K562 (cell line): ENCODE results near the gene POTEH. TPM values are rescaled to one million over a fixed set of nuclear protein-coding genes. Genes with fewer than 3 reads are reported as not detected.
"Not testable (repeated sequence)": the region's sequence is repeated elsewhere in the genome, so short reads cannot be mapped to it uniquely, and the experiment has no call there.

Source experiments
- ATAC-seq: fragments of 200-7000 bp; cut with Tn5 transposase; 3 replicates; pipeline ENCODE4 v1.9.1; 2020; ENCODE audit warnings: moderate library complexity
- Bru-seq: library from RNA; stranded (reverse); fragments of 400-500 nt; gene quantifications from one replicate; lab custom pipeline; 2021; lab: Mats Ljungman, UMichigan
- BruChase-seq, 2 experiments: library from RNA; stranded (reverse); fragments of 400-500 nt; gene quantifications; one replicate each; lab custom pipeline; 2021; lab: Mats Ljungman, UMichigan
- BruUV-seq: library from RNA; stranded (reverse); fragments of 400-500 nt; replicated peaks from 2 replicates; lab custom pipeline; 2021; lab: Mats Ljungman, UMichigan
- CTCF ChIA-PET: fragments of 300-600 bp; formaldehyde crosslinking; extraction: SDS; loops from one replicate; lab custom pipeline; 2021; ENCODE audit warnings: low intra/inter-chr PET ratio; lab: Yijun Ruan, JAX
- POLR2A ChIA-PET: fragments of 300-600, 350-650 bp; sonication (Branson Sonifier 250); formaldehyde crosslinking; extraction: SDS; loops from one replicate; lab custom pipeline; 2021; ENCODE audit warnings: antibody characterized with exemption, inconsistent platforms; lab: Yijun Ruan, JAX
- DNase-seq, 4 experiments: peaks; one replicate each; pipeline versions ENCODE4 v3.0.0 to v3.0.0-alpha.2; 2011 to 2018; ENCODE audit warnings: low spot score in 3 of 4, mixed read lengths in 3 of 4; ENCODE audit errors: extremely low read depth in 1 of 4
- FAIRE-seq: peaks from 2 replicates; lab custom pipeline; 2011; peaks lifted over from hg19 to GRCh38; lab: Jason Lieb, UNC
- H2AFZ ChIP-seq: 2 replicates; pipeline ENCODE4 v1.6.0; 2011; ENCODE audit warnings: low read depth, low read length, control low read depth, inconsistent platforms
- H3K27ac ChIP-seq: fragments of 200-600 bp; 3 replicates; pipeline ENCODE4 v1.8.0; 2011; ENCODE audit warnings: low read depth, mild to moderate bottlenecking, control low read depth, inconsistent platforms, low read length, moderate library complexity, mixed read lengths; ENCODE audit errors: extremely low read depth
- H3K27me3 ChIP-seq, 2 experiments: fragments of 300-600 bp in 1 of 2; 2 replicates in 1 of 2; 3 replicates in 1 of 2; pipeline versions ENCODE4 v1.6.0 to v1.8.0; 2011; ENCODE audit warnings: inconsistent platforms in 2 of 2, low read length in 2 of 2, mild to moderate bottlenecking in 1 of 2, mixed read lengths in 1 of 2, moderate library complexity in 1 of 2; ENCODE audit not compliant: control insufficient read depth in 2 of 2, insufficient read depth in 2 of 2
- H3K36me3 ChIP-seq: fragments of 300-600 bp; 3 replicates; pipeline ENCODE4 v1.8.0; 2011; ENCODE audit warnings: mild to moderate bottlenecking, low read length, inconsistent platforms; ENCODE audit not compliant: control insufficient read depth, insufficient read depth
- H3K4me1 ChIP-seq, 2 experiments: fragments of 200-600 bp in 1 of 2; replicated peaks in 1 of 2; 2 replicates in 1 of 2; 3 replicates in 1 of 2; pipeline versions ENCODE4 v1.5.1 to v1.8.0; 2011; ENCODE audit warnings: inconsistent platforms in 2 of 2, low read length in 2 of 2, mild to moderate bottlenecking in 1 of 2, mixed read lengths in 1 of 2, moderate library complexity in 1 of 2; ENCODE audit not compliant: control insufficient read depth in 2 of 2, insufficient read depth in 2 of 2
- H3K4me2 ChIP-seq: 2 replicates; pipeline ENCODE4 v1.6.1; 2011; ENCODE audit warnings: low read length, control low read depth, inconsistent platforms, mixed read lengths; ENCODE audit not compliant: insufficient read depth
- H3K4me3 ChIP-seq: fragments of 200-600 bp; sonication (generic), shearing (Covaris generic); 2 replicates; pipeline ENCODE4 v1.5.1; 2016; ENCODE audit warnings: control low read depth, inconsistent platforms
- H3K79me2 ChIP-seq: fragments of 200-600 bp; 3 replicates; pipeline ENCODE4 v1.8.0; 2011; ENCODE audit warnings: low read length, inconsistent platforms; ENCODE audit not compliant: control insufficient read depth, insufficient read depth
- H3K9ac ChIP-seq, 2 experiments: 2 replicates each; pipeline versions ENCODE4 v1.6.0 to v1.6.1; 2011; ENCODE audit warnings: low read depth in 2 of 2, low read length in 2 of 2, control low read depth in 1 of 2, inconsistent platforms in 1 of 2, mild to moderate bottlenecking in 1 of 2, mixed read lengths in 1 of 2; ENCODE audit not compliant: insufficient read depth in 1 of 2
- H3K9me1 ChIP-seq: one replicate; pipeline ENCODE4 v1.6.0; 2011; ENCODE audit warnings: inconsistent platforms, mild to moderate bottlenecking, low read length, moderate library complexity; ENCODE audit not compliant: control insufficient read depth, insufficient read depth
- H3K9me3 ChIP-seq: replicated peaks from 2 replicates; pipeline ENCODE4 v1.5.1; 2011; ENCODE audit warnings: low read depth, low read length, inconsistent platforms; ENCODE audit not compliant: control insufficient read depth, insufficient read depth
- H4K20me1 ChIP-seq: replicated peaks from 2 replicates; pipeline ENCODE4 v1.6.1; 2011; ENCODE audit warnings: low read length, inconsistent platforms, mixed read lengths; ENCODE audit not compliant: control insufficient read depth, insufficient read depth
- WGBS: fragments of 100-300 bp; shearing (Covaris generic); methylation state at CpG from one replicate; pipeline ENCODE4 v1.1.6; 2016; ENCODE audit warnings: low coverage, mixed read lengths; ENCODE audit not compliant: insufficient coverage; ENCODE audit errors: missing lambda C conversion rate; 5-methylcytosine and 5-hydroxymethylcytosine counted together
- in situ Hi-C: fragments of 300-500 bp; cut with MboI; formaldehyde crosslinking; loops from 4 replicates; pipeline ENCODE4 v1.15.0; 2018; ENCODE audit warnings: inconsistent platforms, mixed read lengths
- intact Hi-C: fragments of 100-400 bp; cut with micrococcal nuclease; formaldehyde crosslinking; loops from 2 replicates; pipeline ENCODE4 v1.14.2; 2022
- long read RNA-seq, 3 experiments: library from polyadenylated mRNA in 2 of 3; library from RNA in 1 of 3; unstranded in 2 of 3; stranded (forward) in 1 of 3; transcript quantifications; one replicate each; pipeline ENCODE4 v2.0.0, GENCODE V29; 2019 to 2022
- polyA minus RNA-seq, 3 experiments: library from RNA; depleted of rRNA, polyadenylated mRNA; stranded (reverse); fragments of >200 nt; gene quantifications; 2 replicates each; pipeline ENCODE4 v1.2.3, GENCODE V29; 2011
- polyA plus RNA-seq, 8 experiments: library from polyadenylated mRNA; depleted of rRNA in 4 of 8; stranded (reverse) in 5 of 8; unstranded in 3 of 8; fragments of >200 nt; fragmentation: Nextera tagmentation in 2 of 8; fragmentation: Illumina TruSeq in 1 of 8; extraction: Ambion mirVana in 2 of 8; extraction: Trizol in 1 of 8; gene quantifications; 2 replicates each; pipeline versions ENCODE4 v1.2.1 to v1.2.3, GENCODE V29; 2011 to 2014; ENCODE audit warnings: inconsistent platforms in 1 of 8, missing spikeins in 1 of 8
- total RNA-seq, 7 experiments: library from RNA; depleted of rRNA in 6 of 7; stranded (reverse); fragments of >200 nt in 6 of 7; fragmentation: Illumina TruSeq in 2 of 7; extraction: Trizol in 2 of 7; gene quantifications; 2 replicates each; pipeline versions ENCODE4 v1.2.1 to v1.2.3, GENCODE V29; 2011 to 2021; ENCODE audit warnings: low replicate concordance in 1 of 7

The POTEH gene
- not detected in 2 replicates for total RNA-seq (2011; cell fraction: chromatin; rRNA removed; ENCODE audit: low replicate concordance)
- total RNA-seq (2011; cell fraction: nucleolus; rRNA removed): not detected in 2 replicates
- not detected in 2 replicates for total RNA-seq (2011; cell fraction: nucleoplasm; rRNA removed)
- total RNA-seq (2014; rRNA removed) (not detected in 2 replicates), total RNA-seq (2014; rRNA removed; fragmentation: Illumina TruSeq; extraction: Trizol) (not detected in 2 replicates), total RNA-seq (2015; rRNA removed; fragmentation: Illumina TruSeq; extraction: Trizol) (not detected in 2 replicates), total RNA-seq (2021) (not detected in 2 replicates), polyA plus RNA-seq (2011; rRNA removed) (not detected in 2 replicates), polyA plus RNA-seq (2014; fragmentation: Illumina TruSeq; extraction: Trizol) (not detected in 2 replicates), polyA plus RNA-seq (2014; fragmentation: Nextera tagmentation; extraction: Ambion mirVana) (not detected), polyA plus RNA-seq (2014; rRNA removed) (not detected in 2 replicates), polyA minus RNA-seq (2011; rRNA and poly(A)+ RNA removed) (not detected in 2 replicates), Bru-seq, nascent RNA (not detected), BruChase-seq, experiment 1, labeled RNA remaining after a 2-hour chase (not detected), BruChase-seq, experiment 2, labeled RNA remaining after a 6-hour chase (percentile 9 among the genes with signal in this experiment)
- not detected in 2 replicates for polyA plus RNA-seq (2011; cell fraction: cytosol; rRNA removed)
- not detected in 2 replicates for polyA plus RNA-seq (2011; cell fraction: nucleus; rRNA removed)
- not detected in 2 replicates for polyA plus RNA-seq (2012)
- polyA minus RNA-seq (2011; cell fraction: cytosol; rRNA and poly(A)+ RNA removed): not detected in 2 replicates
- polyA minus RNA-seq (2011; cell fraction: nucleus; rRNA and poly(A)+ RNA removed): not detected in 2 replicates
- long read RNA-seq, experiment 1: 0 reads
- long read RNA-seq, experiment 2: 0 reads
- long read RNA-seq, experiment 3: 0 reads

GRCh38 chr22:15689749-15690125 is at the start of gene POTEH:
POTEH (plus strand) TSS chr22:15690026; CDS start chr22:15690078, 52 bp downstream.
- H4K20me1 ChIP-seq, H3K9me3 ChIP-seq, H3K9me1 ChIP-seq, H3K4me2 ChIP-seq, H3K36me3 ChIP-seq, H3K79me2 ChIP-seq, BruUV-seq, in situ Hi-C loops, DNase-seq, CTCF ChIA-PET, POLR2A ChIA-PET, H3K9ac ChIP-seq, FAIRE-seq, H3K27ac ChIP-seq, H2AFZ ChIP-seq, H3K27me3 ChIP-seq, ATAC-seq, H3K4me3 ChIP-seq, H3K4me1 ChIP-seq, intact Hi-C loops: not testable (repeated sequence)
- 2% methylated on average over 6 of the region's 11 CpGs for WGBS

- POLR2A ChIA-PET, H2AFZ ChIP-seq, H3K9me1 ChIP-seq, H3K36me3 ChIP-seq, H3K4me1 ChIP-seq, H3K4me3 ChIP-seq, intact Hi-C loops, DNase-seq, H3K9ac ChIP-seq, H3K27ac ChIP-seq, BruUV-seq, H3K4me2 ChIP-seq, H3K27me3 ChIP-seq, H3K9me3 ChIP-seq, in situ Hi-C loops, H3K79me2 ChIP-seq, FAIRE-seq, CTCF ChIA-PET, H4K20me1 ChIP-seq: not testable (repeated sequence)
- WGBS: 19% methylated on average over 5 of the region's 19 CpGs
- peak; percentile 34; the same call in 2 of the 3 replicates for ATAC-seq
These were observed 47.5 kb upstream of the POTEH start for GRCh38 chr22:15642288-15642861.

- H2AFZ ChIP-seq, H3K79me2 ChIP-seq, DNase-seq, intact Hi-C loops, H3K27me3 ChIP-seq, FAIRE-seq, H3K36me3 ChIP-seq, H3K4me2 ChIP-seq, in situ Hi-C loops, H3K9ac ChIP-seq, CTCF ChIA-PET, H3K9me3 ChIP-seq, ATAC-seq, POLR2A ChIA-PET, H3K4me1 ChIP-seq, H3K27ac ChIP-seq, H3K9me1 ChIP-seq, H4K20me1 ChIP-seq, H3K4me3 ChIP-seq, BruUV-seq: not testable (repeated sequence)
- WGBS: 0% methylated on average over 3 of the region's 7 CpGs
These were observed 37.9 kb upstream of the POTEH start for GRCh38 chr22:15651954-15652353.
